ENCODE measurements around the gene YEATS2.

The YEATS2 gene

GRCh38 chr3:183845090-183845489, 147.5 kb downstream of the YEATS2 start:
- DNase-seq: no peak

GRCh38 chr3:183845608-183846288, 148.2 kb downstream of the YEATS2 start:
- DNase-seq: no peak

- no peak for DNase-seq
Measured at GRCh38 chr3:183854318-183855035, 156.9 kb downstream of the YEATS2 start.

- DNase-seq: no peak
Measured at GRCh38 chr3:183857863-183858262, 160.3 kb downstream of the YEATS2 start.

All from NCI-H1417 (cell line).